Loucy (cell line): ENCODE measurements around the gene RAB9B.
"Not testable (repeated sequence)": the region's sequence is repeated elsewhere in the genome, so short reads cannot be mapped to it uniquely, and the experiment has no call there.

Source experiments
- EZH2phosphoT487 ChIP-seq: fragments of 200-600 bp; IDR thresholded peaks from 2 replicates; pipeline ENCODE4 v1.6.1; 2018; ENCODE audit warnings: antibody characterized with exemption, mild to moderate bottlenecking, moderate library complexity, borderline replicate concordance
- TF ChIP-seq, protein P1 (sequence below): fragments of 200-600 bp; sonication (generic); conservative IDR thresholded peaks from 2 replicates; pipeline ENCODE4 v1.5.1; 2014; ENCODE audit warnings: mild to moderate bottlenecking, antibody characterized with exemption, low read length

- TF ChIP-seq, protein P1, sequence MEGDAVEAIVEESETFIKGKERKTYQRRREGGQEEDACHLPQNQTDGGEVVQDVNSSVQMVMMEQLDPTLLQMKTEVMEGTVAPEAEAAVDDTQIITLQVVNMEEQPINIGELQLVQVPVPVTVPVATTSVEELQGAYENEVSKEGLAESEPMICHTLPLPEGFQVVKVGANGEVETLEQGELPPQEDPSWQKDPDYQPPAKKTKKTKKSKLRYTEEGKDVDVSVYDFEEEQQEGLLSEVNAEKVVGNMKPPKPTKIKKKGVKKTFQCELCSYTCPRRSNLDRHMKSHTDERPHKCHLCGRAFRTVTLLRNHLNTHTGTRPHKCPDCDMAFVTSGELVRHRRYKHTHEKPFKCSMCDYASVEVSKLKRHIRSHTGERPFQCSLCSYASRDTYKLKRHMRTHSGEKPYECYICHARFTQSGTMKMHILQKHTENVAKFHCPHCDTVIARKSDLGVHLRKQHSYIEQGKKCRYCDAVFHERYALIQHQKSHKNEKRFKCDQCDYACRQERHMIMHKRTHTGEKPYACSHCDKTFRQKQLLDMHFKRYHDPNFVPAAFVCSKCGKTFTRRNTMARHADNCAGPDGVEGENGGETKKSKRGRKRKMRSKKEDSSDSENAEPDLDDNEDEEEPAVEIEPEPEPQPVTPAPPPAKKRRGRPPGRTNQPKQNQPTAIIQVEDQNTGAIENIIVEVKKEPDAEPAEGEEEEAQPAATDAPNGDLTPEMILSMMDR, result not testable (repeated sequence)
- TF ChIP-seq EZH2phosphoT487, result not testable (repeated sequence)
Observed at GRCh38 chrX:103817101-103817500, 15.0 kb downstream of the RAB9B start.
